ENCODE measurements around the gene ZNF358. TPM values are rescaled to one million over a fixed set of nuclear protein-coding genes. Genes with fewer than 3 reads are reported as not detected.
A peak's percentile ranks its signal among the peaks of the same experiment; 100 is the strongest.

ZNF358 gene
- total and polyA plus RNA-seq, 10 of the 15 experiments (the other 5 are each of a cell fraction or from before 2014, with no cell fraction given): 0.09 to 6.3 (median 1.9) TPM; not detected in 1

- TF ChIP-seq MYC (IDR thresholded peaks at IDR 0.05; ENCODE audit: insufficient read depth, insufficient read length, insufficient replicate concordance, low read length, severe bottlenecking) (no peak), ETV6 (conservative IDR thresholded peaks at IDR 0.05 in 1 of 2, IDR thresholded peaks at IDR 0.05 in 1 of 2; ENCODE audit: borderline replicate concordance in 1 of 2, low read depth in 1 of 2) (no peak), ZBTB4 (CRISPR knock-in tag; IDR thresholded peaks at IDR 0.05) (no peak), YY1 (IDR thresholded peaks at IDR 0.05; ENCODE audit: low read depth, low read length) (no peak), POLR2AphosphoS2 (IDR thresholded peaks at IDR 0.05; ENCODE audit: low read depth, low read length) (no peak), RAD51 (IDR thresholded peaks at IDR 0.05) (no peak)
Measured at GRCh38 chr19:7469669-7470285, 46.1 kb upstream of the ZNF358 start (continued).

GRCh38 chr19:7470540-7471305 is 45.2 kb upstream of the ZNF358 start:
- no peaks in the 10 kb centered on the region for H4K20me1 ChIP-seq (ENCODE audit: control insufficient read depth, insufficient read depth)
- no peaks in the 10 kb centered on the region for H3K9me3 ChIP-seq (replicated peaks; ENCODE audit: control insufficient read depth, insufficient read depth, low read length)
- peaks cover 0 to 23% of the 10 kb centered on the region in 2 experiments; a peak in 2 of 4 replicates for H3K36me3 ChIP-seq (ENCODE audit: control insufficient read depth in 2 of 2, insufficient read depth in 2 of 2, low read length in 1 of 2)
- no TSS peak for BruUV-seq (replicated peaks)
- no peak for ATAC-seq
- ChIA-PET CTCF (no interaction called here), POLR2A (interaction anchor here (0.6 kb wide), 1 partner anchor 21 kb away, joined by 3 read pairs; no protein-coding TSS in a partner anchor), SMC1A (ENCODE audit: uncharacterized antibody, unreplicated experiment) (no interaction called here), RAD21 (ENCODE audit: unreplicated experiment) (interaction anchor here (0.6 kb wide), 1 partner anchor 141 kb away, joined by 3 read pairs; no protein-coding TSS in a partner anchor)
- WGBS (ENCODE audit: insufficient coverage, insufficient replicate concordance, low lambda C conversion rate, missing lambda C conversion rate): 96% methylated on average over 31 of the region's 31 CpGs
- no peak for DNase-seq (ENCODE audit: low read depth, low spot score)
- no peaks in the 10 kb centered on the region for H3K27me3 ChIP-seq (replicated peaks in 1 of 2; ENCODE audit: control insufficient read depth in 2 of 2, insufficient read depth in 2 of 2, low read length in 1 of 2)
- no peak for FAIRE-seq
- H3K27ac ChIP-seq (ENCODE audit: control insufficient read depth, insufficient read depth): no peak overlapping the region
- no peak overlapping the region for H3K9ac ChIP-seq (ENCODE audit: control insufficient read depth, insufficient read depth, low read length)
- TF ChIP-seq POLR2A (IDR thresholded peaks at IDR 0.05; ENCODE audit: low read depth, low read length) (0 out of 2 replicates have a peak, but pooled peaks have one; percentile 14), PAX5 (IDR thresholded peaks at IDR 0.05; ENCODE audit: borderline replicate concordance, low read depth, low read length) (no peak), YBX1 (IDR thresholded peaks at IDR 0.05) (no peak), POLR2AphosphoS2 (IDR thresholded peaks at IDR 0.05; ENCODE audit: low read depth, low read length) (no peak)
- no peak overlapping the region for H2AFZ ChIP-seq (ENCODE audit: control insufficient read depth, low read depth, low read length)
- no peaks in the 10 kb centered on the region for H3K79me2 ChIP-seq (ENCODE audit: control insufficient read depth, insufficient read depth, low read length)
- no peak overlapping the region for H3K4me2 ChIP-seq (ENCODE audit: control insufficient read depth, insufficient read depth)
- in situ Hi-C loops (cut with MboI): no loop called here
- intact Hi-C loops (cut with micrococcal nuclease; ENCODE audit: unreplicated experiment): no loop called here
- peaks cover 17% of the 10 kb centered on the region for H3K4me1 ChIP-seq (ENCODE audit: control insufficient read depth, insufficient read depth, low read length)
- no peak overlapping the region for H3K4me3 ChIP-seq

Data from GM12878 (cell line).